GM20431 (cell line): ENCODE data around the gene LDLRAD3.
"Not testable (repeated sequence)": the region's sequence is repeated elsewhere in the genome, so short reads cannot be mapped to it uniquely, and the experiment has no call there.

ENCODE experiments used
- in situ Hi-C: fragments of 300-500 bp; cut with MseI, MboI; formaldehyde crosslinking; loops from one replicate; pipeline ENCODE4 v1.15.0; 2020; ENCODE audit warnings: low sequenced_read_pairs; ENCODE audit not compliant: unreplicated experiment

Gene LDLRAD3

GRCh38 chr11:35943713-35944502, at the start of gene LDLRAD3:
LDLRAD3 (plus strand) TSS chr11:35944062; CDS start chr11:35944099, 37 bp downstream.
- in situ Hi-C loops = no loop called here

- in situ Hi-C loops = no loop called here
Measured at GRCh38 chr11:35897019-35897418, 46.8 kb upstream of the LDLRAD3 start.

GRCh38 chr11:35902961-35903360, 40.9 kb upstream of the LDLRAD3 start:
- in situ Hi-C loops = no loop called here

- in situ Hi-C loops = no loop called here
Measured at GRCh38 chr11:35905646-35906276, 38.1 kb upstream of the LDLRAD3 start.

GRCh38 chr11:35906277-35906661, 37.6 kb upstream of the LDLRAD3 start:
- in situ Hi-C loops = no loop called here

GRCh38 chr11:35906681-35907080, 37.2 kb upstream of the LDLRAD3 start:
- in situ Hi-C loops = no loop called here

- in situ Hi-C loops = no loop called here
Measured at GRCh38 chr11:35907648-35908431, 36.0 kb upstream of the LDLRAD3 start.

GRCh38 chr11:35908432-35908771, 35.5 kb upstream of the LDLRAD3 start:
- in situ Hi-C loops = not testable (repeated sequence)

GRCh38 chr11:35909511-35910265, 34.2 kb upstream of the LDLRAD3 start:
- in situ Hi-C loops = no loop called here

- in situ Hi-C loops = no loop called here
Measured at GRCh38 chr11:35911013-35911412, 32.8 kb upstream of the LDLRAD3 start.

- in situ Hi-C loops = no loop called here
Measured at GRCh38 chr11:35911616-35912165, 32.2 kb upstream of the LDLRAD3 start.

- in situ Hi-C loops = not testable (repeated sequence)
Measured at GRCh38 chr11:35912436-35912835, 31.4 kb upstream of the LDLRAD3 start.

- in situ Hi-C loops = no loop called here
Measured at GRCh38 chr11:35912883-35913624, 30.8 kb upstream of the LDLRAD3 start.

- in situ Hi-C loops = no loop called here
Measured at GRCh38 chr11:35914816-35915215, 29.0 kb upstream of the LDLRAD3 start.

- in situ Hi-C loops = no loop called here
Measured at GRCh38 chr11:35916270-35916669, 27.6 kb upstream of the LDLRAD3 start.

GRCh38 chr11:35917676-35918075, 26.2 kb upstream of the LDLRAD3 start:
- in situ Hi-C loops = no loop called here

GRCh38 chr11:35918716-35919115, 25.1 kb upstream of the LDLRAD3 start:
- in situ Hi-C loops = no loop called here

- in situ Hi-C loops = no loop called here
Measured at GRCh38 chr11:35919244-35919643, 24.6 kb upstream of the LDLRAD3 start.

GRCh38 chr11:35923452-35923851, 20.4 kb upstream of the LDLRAD3 start:
- in situ Hi-C loops = no loop called here
